Motor neuron (in vitro differentiated cells): ENCODE data around the gene GAD1. TPM values are rescaled to one million over a fixed set of nuclear protein-coding genes. Genes with fewer than 3 reads are reported as not detected.

Experiments
- ATAC-seq, 8 experiments: fragments of 200-7000 bp; cut with Tn5 transposase; replicated peaks in 6 of 8; 2 replicates each; pipeline ENCODE4 v1.8.0; 2021; ENCODE audit warnings: mild to moderate bottlenecking in 8 of 8, moderate library complexity in 8 of 8
- H3K27ac ChIP-seq, 2 donors: fragments of 250-450 bp; sonication (Bioruptor Pico); 2 replicates each; pipeline ENCODE4 v1.9.0; 2021; ENCODE audit warnings: antibody characterized with exemption in 2 of 2, mild to moderate bottlenecking in 2 of 2, moderate library complexity in 1 of 2
- H3K4me1 ChIP-seq, 2 donors: fragments of 250-450 bp; sonication (Bioruptor Pico); replicated peaks in 1 of 2; 2 replicates each; pipeline ENCODE4 v1.6.1; 2021; ENCODE audit warnings: antibody characterized with exemption in 2 of 2, mild to moderate bottlenecking in 2 of 2, moderate library complexity in 1 of 2
- H3K4me3 ChIP-seq, 5 donors: fragments of 250-450 bp; sonication (Bioruptor Pico); 2 replicates each; pipeline ENCODE4 v1.9.0; 2021; ENCODE audit warnings: antibody characterized with exemption in 5 of 5, mild to moderate bottlenecking in 5 of 5, moderate library complexity in 4 of 5
- whole genome bisulfite sequencing, 10 experiments: fragments of 450-650 bp; shearing (Covaris generic); methylation state at CpG; one replicate each; pipeline ENCODE4 v1.0.0; 2022; 5-methylcytosine and 5-hydroxymethylcytosine counted together
- in situ Hi-C, 9 experiments: fragments of 400-800 bp; cut with MboI; loops; one replicate each; pipeline ENCODE4 v1.15.0; 2021; ENCODE audit warnings: low sequenced_read_pairs in 9 of 9, low pct_unique_long_range_greater_than_20kb in 2 of 9; ENCODE audit not compliant: unreplicated experiment in 9 of 9
- total RNA-seq, 8 experiments: library from RNA; unstranded; fragments of 300-600 nt; gene quantifications; 2 replicates each; pipeline versions ENCODE4 v1.2.3 to v1.2.4, GENCODE V29; 2022

GAD1 gene
- total RNA-seq, 8 experiments from 2014 or later, result 0.18 to 18.7 (median 7.2) TPM

GRCh38 chr2:170863087-170863486 is 46.4 kb downstream of the GAD1 start:
- Histone ChIP-seq H3K27ac (no peak overlapping the region), H3K4me1 (no peaks in the 10 kb centered on the region), H3K4me3 (no peak overlapping the region)
- no peak for ATAC-seq
- WGBS, 10 experiments, result 35 to 97% (median 88%) methylated on average over 2 to 4 of the region's 4 CpGs
- in situ Hi-C loops, result no loop called here

GRCh38 chr2:170869036-170869435 is 52.3 kb downstream of the GAD1 start:
- 9 to 89% (median 38%) methylated on average over 1 of the region's 1 CpG; no CpG with 5 or more reads in 3 of the 10 experiments for WGBS, 10 experiments
- in situ Hi-C loops, result no loop called here
- Histone ChIP-seq H3K4me3 (no peak overlapping the region), H3K4me1 (peaks cover 3 to 8% of the 10 kb centered on the region in 2 donors), H3K27ac (no peak overlapping the region)
- ATAC-seq, result no peak

- Histone ChIP-seq H3K4me3 (no peak overlapping the region), H3K4me1 (peaks cover 3 to 8% of the 10 kb centered on the region in 2 donors), H3K27ac (no peak overlapping the region)
- in situ Hi-C loops, result no loop called here
- WGBS, 10 experiments, result 65 to 100% (median 87%) methylated on average over 1 to 4 of the region's 4 CpGs
- ATAC-seq, result no peak
These were observed 52.8 kb downstream of the GAD1 start for GRCh38 chr2:170869461-170869860.

GRCh38 chr2:170873035-170873692 is 56.5 kb downstream of the GAD1 start:
- Histone ChIP-seq H3K27ac (no peak overlapping the region), H3K4me3 (peak overlapping the region in 2 of 5 donors; percentile 14 to 17)
- 0 to 60% (median 17%) methylated on average over 2 to 12 of the region's 13 CpGs; no CpG with 5 or more reads in 2 of the 10 experiments for WGBS, 10 experiments

GRCh38 chr2:170878066-170878465 is 61.4 kb downstream of the GAD1 start:
- no peak overlapping the region for H3K27ac ChIP-seq
- H3K4me3 ChIP-seq, result no peak overlapping the region
- no peak for ATAC-seq
- H3K4me1 ChIP-seq, result peaks cover 4 to 15% of the 10 kb centered on the region in 2 donors
- in situ Hi-C loops, result no loop called here

More at GRCh38 chr2:170873035-170873692, 56.5 kb downstream of the GAD1 start:
- H3K4me1 ChIP-seq, result peaks cover 3 to 8% of the 10 kb centered on the region in 2 donors
- ATAC-seq, result peak; percentile 78 to 99 (median 92)
- in situ Hi-C loops, result no loop called here

- no peak for ATAC-seq
- 10 to 86% (median 40%) methylated on average over 1 of the region's 1 CpG; no CpG with 5 or more reads in 5 of the 10 experiments for whole genome bisulfite sequencing, 10 experiments
- in situ Hi-C loops, result no loop called here
These were observed 61.8 kb downstream of the GAD1 start for GRCh38 chr2:170878505-170878904.

GRCh38 chr2:170881840-170882239 is 65.2 kb downstream of the GAD1 start:
- 10 to 100% (median 60%) methylated on average over 1 to 3 of the region's 3 CpGs; no CpG with 5 or more reads in 1 of the 10 experiments for WGBS, 10 experiments
- no peak overlapping the region for H3K27ac ChIP-seq
- no peak overlapping the region for H3K4me3 ChIP-seq
- H3K4me1 ChIP-seq, result peaks cover 0 to 15% of the 10 kb centered on the region in 2 donors
- ATAC-seq, result no peak
- in situ Hi-C loops, result no loop called here

More at GRCh38 chr2:170878505-170878904, 61.8 kb downstream of the GAD1 start:
- peaks cover 0 to 15% of the 10 kb centered on the region in 2 donors for H3K4me1 ChIP-seq
- no peak overlapping the region for H3K27ac ChIP-seq
- H3K4me3 ChIP-seq, result no peak overlapping the region

- no peak for ATAC-seq
- 0 to 90% (median 81%) methylated on average over 1 of the region's 2 CpGs; no CpG with 5 or more reads in 7 of the 10 experiments for WGBS, 10 experiments
- H3K4me1 ChIP-seq, result peaks cover 0 to 15% of the 10 kb centered on the region in 2 donors
- H3K27ac ChIP-seq, result no peak overlapping the region
- no peak overlapping the region for H3K4me3 ChIP-seq
- in situ Hi-C loops, result no loop called here
These were observed 66.1 kb downstream of the GAD1 start for GRCh38 chr2:170882758-170883157.

- no peak overlapping the region for H3K4me3 ChIP-seq
- peak in 1 of 8 experiments; percentile 16 for ATAC-seq
- H3K4me1 ChIP-seq, result peaks cover 0 to 15% of the 10 kb centered on the region in 2 donors
- H3K27ac ChIP-seq, result no peak overlapping the region
- in situ Hi-C loops, result no loop called here
- WGBS, 10 experiments, result 41 to 100% (median 78%) methylated on average over 1 to 2 of the region's 2 CpGs; no CpG with 5 or more reads in 5 of the 10 experiments
These were observed 67.0 kb downstream of the GAD1 start for GRCh38 chr2:170883683-170884082.

GRCh38 chr2:170885130-170885791 is 68.6 kb downstream of the GAD1 start:
- 20 to 84% (median 66%) methylated on average over 1 to 5 of the region's 5 CpGs; no CpG with 5 or more reads in 2 of the 10 experiments for WGBS, 10 experiments
- H3K27ac ChIP-seq, result no peak overlapping the region
- peak in 3 of 8 experiments; percentile 13 to 70 (median 56) for ATAC-seq
- H3K4me1 ChIP-seq, result peaks cover 0 to 13% of the 10 kb centered on the region in 2 donors
- in situ Hi-C loops, result no loop called here
- H3K4me3 ChIP-seq, result no peak overlapping the region

GRCh38 chr2:170886386-170886785 is 69.7 kb downstream of the GAD1 start:
- in situ Hi-C loops, result no loop called here
- peak in 3 of 8 experiments; percentile 72 to 87 (median 74) for ATAC-seq
- no peak overlapping the region for H3K27ac ChIP-seq
- WGBS, 10 experiments, result 89 to 100% methylated on average over 1 of the region's 1 CpG; no CpG with 5 or more reads in 8 of the 10 experiments
- H3K4me1 ChIP-seq, result peaks cover 0 to 3% of the 10 kb centered on the region in 2 donors
- H3K4me3 ChIP-seq, result no peak overlapping the region

GRCh38 chr2:170887496-170887895 is 70.8 kb downstream of the GAD1 start:
- Histone ChIP-seq H3K4me3 (no peak overlapping the region), H3K4me1 (no peaks in the 10 kb centered on the region), H3K27ac (no peak overlapping the region)
- ATAC-seq, result no peak
- in situ Hi-C loops, result no loop called here

GRCh38 chr2:170887896-170888295 is 71.2 kb downstream of the GAD1 start:
- Histone ChIP-seq H3K4me3 (no peak overlapping the region), H3K4me1 (no peaks in the 10 kb centered on the region), H3K27ac (no peak overlapping the region)
- no peak for ATAC-seq
- in situ Hi-C loops, result no loop called here
- WGBS, 10 experiments, result 14 to 100% (median 78%) methylated on average over 1 to 3 of the region's 3 CpGs
